CD4-positive, alpha-beta T cell treated with Interleukin-4 for 1 hour (primary cell): Measurements from ENCODE around the gene RAB40B.

Source experiments
- DNase-seq, 2 donors: peaks; one replicate each; pipeline ENCODE4 v3.0.0-alpha.2; 2020 to 2022

The RAB40B gene

DNA sequence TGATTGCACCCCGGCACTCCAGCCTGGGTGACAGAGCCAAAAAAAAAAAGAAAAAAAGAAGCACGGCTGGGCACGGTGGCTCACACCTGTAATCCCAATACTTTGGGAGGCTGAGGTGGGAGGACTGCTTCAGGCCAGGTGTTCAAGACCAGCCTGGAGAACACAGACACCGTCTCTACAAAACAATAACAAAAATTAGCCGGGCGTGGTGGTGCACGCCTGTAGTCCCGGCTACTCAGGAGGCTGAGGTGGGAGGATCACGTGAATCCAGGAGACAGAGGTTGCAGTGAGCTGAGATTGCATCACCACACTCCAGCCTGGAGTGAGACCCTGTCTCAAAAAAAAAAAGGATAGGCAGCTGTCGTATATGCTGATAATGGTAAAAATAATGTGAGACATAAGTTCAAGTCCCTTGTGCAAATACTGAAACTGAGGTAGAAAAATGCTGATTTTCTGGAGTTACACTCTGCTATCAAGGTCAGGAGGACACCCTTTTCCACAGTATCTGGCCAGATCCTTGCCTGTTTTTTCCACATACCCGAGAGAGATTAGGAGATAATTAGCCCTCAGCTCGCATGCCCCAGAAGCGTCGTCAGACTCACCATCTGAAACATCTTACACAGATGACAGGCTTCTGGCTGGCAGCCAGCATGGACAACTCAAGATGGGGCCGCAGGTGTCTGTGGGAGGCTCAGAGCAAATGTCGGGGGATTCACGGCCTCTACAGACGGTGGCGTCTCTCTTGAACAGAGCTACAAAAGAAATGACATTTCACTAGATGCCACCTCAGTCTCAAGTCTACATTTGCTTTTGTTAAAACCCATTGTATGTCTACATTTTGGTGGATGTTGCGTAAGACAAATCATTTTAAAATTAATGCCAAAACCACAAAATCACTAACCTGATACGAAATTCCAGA is 87.1 kb downstream of the RAB40B start:
- no peak for DNase-seq

DNA sequence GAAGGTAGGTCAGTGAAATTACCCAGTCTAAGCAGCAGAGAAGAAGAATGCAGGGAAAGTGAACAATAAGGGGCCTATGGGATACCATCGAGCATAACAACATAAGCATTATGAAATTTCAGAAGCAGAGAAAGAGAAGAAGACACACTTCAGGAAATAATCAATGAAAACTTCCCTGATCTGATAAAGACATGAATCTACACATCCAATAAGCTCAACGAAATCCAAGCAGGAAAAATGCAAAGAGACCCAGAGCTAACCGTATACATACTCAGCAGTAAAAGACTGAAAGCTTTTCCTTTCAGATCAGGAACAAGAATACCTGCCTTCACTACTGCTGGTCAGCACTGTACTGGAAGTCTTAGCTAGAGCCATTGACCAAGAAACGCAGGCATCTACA is 88.8 kb downstream of the RAB40B start:
- DNase-seq = no peak

- no peak for DNase-seq
Observed at GRCh38 chr17:82608816-82609215, 89.7 kb downstream of the RAB40B start.

GRCh38 chr17:82605939-82606600 is 92.4 kb downstream of the RAB40B start:
- no peak for DNase-seq
